H1 (cell line): ENCODE measurements around the gene TPST2. TPM values are rescaled to one million over a fixed set of nuclear protein-coding genes. Genes with fewer than 3 reads are reported as not detected.

ENCODE experiments used
- CTCF ChIA-PET: fragments of 300-600 bp; sonication (Branson Sonifier 250); formaldehyde crosslinking; loops from one replicate; lab custom pipeline; 2021; ENCODE audit not compliant: partially characterized antibody; lab: Charles Lee
- POLR2A ChIA-PET: fragments of 300-600 bp; sonication (Branson Sonifier 250); formaldehyde crosslinking; loops from one replicate; lab custom pipeline; 2021; ENCODE audit warnings: inconsistent platforms; ENCODE audit not compliant: partially characterized antibody; lab: Charles Lee
- DNase-seq, 2 experiments: peaks; one replicate each; pipeline versions ENCODE4 v3.0.0 to v3.0.0-alpha.2; 2010 to 2022; ENCODE audit warnings: low spot score in 2 of 2, low read depth in 1 of 2, mixed read lengths in 1 of 2
- FAIRE-seq: peaks from 2 replicates; lab custom pipeline; 2011; peaks lifted over from hg19 to GRCh38; lab: Jason Lieb, UNC
- H2AFZ ChIP-seq: 2 replicates; pipeline ENCODE4 v1.8.1; 2012; ENCODE audit warnings: low read length, inconsistent platforms
- H2AK5ac ChIP-seq: 2 replicates; pipeline ENCODE4 v1.6.1; 2013; ENCODE audit warnings: low read depth, low read length
- H2BK120ac ChIP-seq: replicated peaks from 2 replicates; pipeline ENCODE3; 2013; ENCODE audit warnings: low read depth, low read length, inconsistent platforms
- H2BK12ac ChIP-seq: 2 replicates; pipeline ENCODE4 v1.6.1; 2013; ENCODE audit warnings: low read depth, low read length
- H2BK15ac ChIP-seq: 2 replicates; pipeline ENCODE4 v1.6.1; 2013; ENCODE audit warnings: low read length
- H2BK20ac ChIP-seq: 2 replicates; pipeline ENCODE4 v1.6.1; 2013; ENCODE audit warnings: low read length
- H2BK5ac ChIP-seq: 2 replicates; pipeline ENCODE4 v1.6.1; 2013; ENCODE audit warnings: low read depth, low read length
- H3K14ac ChIP-seq: 2 replicates; pipeline ENCODE4 v1.6.1; 2013; ENCODE audit warnings: inconsistent platforms; ENCODE audit not compliant: insufficient read length
- H3K18ac ChIP-seq: 2 replicates; pipeline ENCODE4 v1.6.1; 2013; ENCODE audit warnings: low read length; ENCODE audit errors: extremely low read depth
- H3K23ac ChIP-seq: 2 replicates; pipeline ENCODE4 v1.6.1; 2013; ENCODE audit warnings: inconsistent platforms; ENCODE audit not compliant: insufficient read length
- H3K23me2 ChIP-seq: 2 replicates; pipeline ENCODE4 v1.6.1; 2013; ENCODE audit warnings: low read depth, low read length
- H3K27ac ChIP-seq: 2 replicates; pipeline ENCODE4 v1.6.1; 2011; ENCODE audit warnings: low read depth, low read length, inconsistent platforms
- H3K27me3 ChIP-seq, 4 experiments: replicated peaks in 1 of 4; 1 replicate in 1 of 4; 2 replicates in 3 of 4; pipeline versions ENCODE4 v1.6.1 to v1.8.1; 2011 to 2013; ENCODE audit warnings: low read length in 3 of 4, mild to moderate bottlenecking in 3 of 4, inconsistent platforms in 2 of 4, mixed read lengths in 2 of 4, moderate library complexity in 1 of 4; ENCODE audit not compliant: control insufficient read depth in 3 of 4, insufficient read depth in 3 of 4; ENCODE audit errors: extremely low read depth in 1 of 4
- H3K36me3 ChIP-seq, 4 experiments: 2 replicates each; pipeline versions ENCODE4 v1.6.1 to v1.8.1; 2011 to 2013; ENCODE audit warnings: mild to moderate bottlenecking in 4 of 4, low read length in 3 of 4, moderate library complexity in 2 of 4, control low read depth in 1 of 4, inconsistent platforms in 1 of 4; ENCODE audit not compliant: insufficient read depth in 4 of 4, control insufficient read depth in 2 of 4
- H3K4ac ChIP-seq: replicated peaks from 2 replicates; pipeline ENCODE3; 2013; ENCODE audit warnings: low read length, low read depth, mixed read lengths, inconsistent platforms; ENCODE audit not compliant: insufficient read length
- H3K4me1 ChIP-seq, 4 experiments: replicated peaks in 1 of 4; 1 replicate in 1 of 4; 2 replicates in 3 of 4; pipeline versions ENCODE4 v1.6.1 to v1.8.1; 2011 to 2013; ENCODE audit warnings: low read length in 3 of 4, inconsistent platforms in 2 of 4, mixed read lengths in 1 of 4; ENCODE audit not compliant: insufficient read depth in 4 of 4, control insufficient read depth in 3 of 4
- H3K4me2 ChIP-seq, 2 experiments: 2 replicates each; pipeline versions ENCODE4 v1.6.1 to v1.8.1; 2011 to 2013; ENCODE audit warnings: low read depth in 2 of 2, low read length in 2 of 2, control low read depth in 1 of 2, inconsistent platforms in 1 of 2, mild to moderate bottlenecking in 1 of 2; ENCODE audit not compliant: insufficient read depth in 1 of 2
- H3K4me3 ChIP-seq, 4 experiments: fragments of 200-600, 300-600 bp in 1 of 4; sonication (generic), shearing (Covaris generic), sonication (Bioruptor Twin) in 1 of 4; 2 replicates each; pipeline versions ENCODE4 v1.5.1 to v1.8.1; 2011 to 2016; ENCODE audit warnings: low read length in 4 of 4, low read depth in 3 of 4, control low read depth in 2 of 4, inconsistent platforms in 2 of 4, mild to moderate bottlenecking in 2 of 4, mixed read lengths in 1 of 4, moderate library complexity in 1 of 4; ENCODE audit not compliant: insufficient read depth in 2 of 4; ENCODE audit errors: extremely low read depth in 1 of 4
- H3K56ac ChIP-seq: replicated peaks from 2 replicates; pipeline ENCODE3; 2013; ENCODE audit warnings: low read depth, mild to moderate bottlenecking, mixed read lengths, low read length, inconsistent platforms; ENCODE audit not compliant: insufficient read length
- H3K79me1 ChIP-seq: 2 replicates; pipeline ENCODE4 v1.6.1; 2013; ENCODE audit warnings: low read depth, low read length, control low read depth
- H3K79me2 ChIP-seq, 2 experiments: 2 replicates each; pipeline versions ENCODE4 v1.6.1 to v1.8.1; 2012 to 2013; ENCODE audit warnings: low read length in 2 of 2, mild to moderate bottlenecking in 2 of 2, inconsistent platforms in 1 of 2; ENCODE audit not compliant: insufficient read depth in 2 of 2, control insufficient read depth in 1 of 2
- H3K9ac ChIP-seq, 4 experiments: replicated peaks in 1 of 4; 1 replicate in 1 of 4; 2 replicates in 3 of 4; pipeline versions ENCODE4 v1.6.1 to v1.8.1; 2011 to 2013; ENCODE audit warnings: low read depth in 3 of 4, low read length in 3 of 4, control low read depth in 2 of 4, mild to moderate bottlenecking in 2 of 4, moderate library complexity in 2 of 4, inconsistent platforms in 1 of 4; ENCODE audit errors: extremely low read depth in 1 of 4
- H3K9me3 ChIP-seq, 2 experiments: 2 replicates each; pipeline versions ENCODE4 v1.6.1 to v1.8.1; 2012 to 2013; ENCODE audit warnings: mild to moderate bottlenecking in 2 of 2, moderate library complexity in 2 of 2, control low read depth in 1 of 2, inconsistent platforms in 1 of 2, low read depth in 1 of 2, low read length in 1 of 2, mixed read lengths in 1 of 2; ENCODE audit not compliant: insufficient read depth in 2 of 2
- H4K20me1 ChIP-seq, 2 experiments: replicated peaks in 1 of 2; 2 replicates each; pipeline versions ENCODE3 to v1.8.1; 2011 to 2013; ENCODE audit warnings: inconsistent platforms in 2 of 2, low read length in 2 of 2, mild to moderate bottlenecking in 1 of 2; ENCODE audit not compliant: insufficient read depth in 2 of 2, control insufficient read depth in 1 of 2
- H4K5ac ChIP-seq: 2 replicates; pipeline ENCODE4 v1.6.1; 2013; ENCODE audit warnings: low read length, low read depth, mixed read lengths, inconsistent platforms; ENCODE audit not compliant: insufficient read length
- H4K8ac ChIP-seq: 2 replicates; pipeline ENCODE4 v1.8.0; 2013; ENCODE audit warnings: mild to moderate bottlenecking, moderate library complexity, low read length, inconsistent platforms; ENCODE audit not compliant: insufficient read depth; ENCODE audit errors: extremely low read depth
- H4K91ac ChIP-seq: replicated peaks from 2 replicates; pipeline ENCODE3; 2013; ENCODE audit warnings: low read length, mixed read lengths, inconsistent platforms; ENCODE audit not compliant: insufficient read length
- ASH2L ChIP-seq: fragments of 200-600, 300-600 bp; sonication (generic); IDR thresholded peaks from one replicate; pipeline ENCODE4 v1.7.1; 2017; ENCODE audit warnings: low read length
- ATF3 ChIP-seq: IDR thresholded peaks from 2 replicates; pipeline ENCODE4 v1.6.1; 2011; ENCODE audit warnings: low read depth, mild to moderate bottlenecking, low read length; ENCODE audit not compliant: insufficient read depth
- CEBPB ChIP-seq: IDR thresholded peaks from 2 replicates; pipeline ENCODE4 v1.6.1; 2012; ENCODE audit warnings: low read depth, low read length
- POU5F1 ChIP-seq: IDR thresholded peaks from 2 replicates; pipeline ENCODE4 v1.6.1; 2011; ENCODE audit warnings: low read depth, mild to moderate bottlenecking, low read length, moderate library complexity
- SP2 ChIP-seq: IDR thresholded peaks from 2 replicates; pipeline ENCODE4 v1.6.1; 2012; ENCODE audit warnings: mild to moderate bottlenecking, low read length, inconsistent platforms
- TEAD4 ChIP-seq: IDR thresholded peaks from 2 replicates; pipeline ENCODE4 v1.6.1; 2012; ENCODE audit warnings: low read depth, low read length, inconsistent platforms, mixed read lengths
- WGBS, 2 experiments: shearing (Covaris generic) in 1 of 2; methylation state at CpG; one replicate each; pipeline versions ENCODE4 v1.1.6 to v1.1.7; 2013 to 2015; ENCODE audit warnings: low lambda C conversion rate in 2 of 2, mixed read lengths in 2 of 2, inconsistent platforms in 1 of 2, low coverage in 1 of 2, missing lambda C conversion rate in 1 of 2; ENCODE audit not compliant: insufficient replicate concordance in 2 of 2, insufficient coverage in 1 of 2, insufficient read length in 1 of 2; ENCODE audit errors: extremely low coverage in 1 of 2, missing lambda C conversion rate in 1 of 2; 5-methylcytosine and 5-hydroxymethylcytosine counted together
- polyA plus RNA-seq, 7 experiments: library from polyadenylated mRNA; depleted of rRNA in 3 of 7; stranded (reverse) in 5 of 7; unstranded in 2 of 7; fragments of >200 nt in 5 of 7; fragments of 200-250 nt in 2 of 7; gene quantifications; 1 replicate in 5 of 7; 2 replicates in 1 of 7; 4 replicates in 1 of 7; pipeline versions ENCODE4 v1.2.1 to v1.2.3, GENCODE V29; 2011 to 2013; ENCODE audit warnings: missing spikeins in 2 of 7, mixed read lengths in 2 of 7
- total RNA-seq: library from RNA; stranded (reverse); fragmentation: NEBNext Ultra II Directional; extraction: Animal tissue kit (Norgen Biotek cat#: 25700); gene quantifications from 2 replicates; pipeline ENCODE4 v1.2.1, GENCODE V29; 2021

TPST2 gene
- total and polyA plus RNA-seq, 2 of the 8 experiments (the other 6 are each of a cell fraction or from before 2014, with no cell fraction given), result 58.8 to 143 TPM

- Histone ChIP-seq H2BK120ac (no peak overlapping the region), H3K14ac (no peak overlapping the region), H3K56ac (no peak overlapping the region), H3K79me2 (no peaks in the 10 kb centered on the region), H3K23ac (no peak overlapping the region), H2BK20ac (no peak overlapping the region), H3K9ac (no peak overlapping the region), H3K23me2 (no peaks in the 10 kb centered on the region), H2AFZ (no peak overlapping the region), H3K4ac (no peak overlapping the region), H4K20me1 (no peaks in the 10 kb centered on the region), H3K9me3 (no peaks in the 10 kb centered on the region), H2AK5ac (no peak overlapping the region), H3K4me1 (no peaks in the 10 kb centered on the region; a peak in 1 of 7 replicates), H3K18ac (no peak overlapping the region), H4K91ac (no peak overlapping the region), H4K5ac (no peak overlapping the region), H3K79me1 (no peaks in the 10 kb centered on the region), H3K27me3 (peaks cover 0 to 1% (median 0%) of the 10 kb centered on the region in 4 experiments; a peak in 1 of 7 replicates), H2BK15ac (no peak overlapping the region), H4K8ac (no peak overlapping the region), H2BK5ac (no peak overlapping the region), H3K36me3 (no peaks in the 10 kb centered on the region), H3K4me2 (no peak overlapping the region), H2BK12ac (peak overlapping the region; percentile 85; the same call in 1 of the 2 replicates), H3K4me3 (no peak overlapping the region), H3K27ac (no peak overlapping the region)
- DNase-seq (no peak), FAIRE-seq (no peak)
- 90% methylated on average over 12 of the region's 12 CpGs; no CpG with 5 or more reads in 1 of the 2 experiments for WGBS, 2 experiments
- ChIA-PET POLR2A (interaction anchor here (0.5 to 1.4 kb wide), 3 partner anchors 9 to 18 kb away, joined by 3 read pairs; no protein-coding TSS in a partner anchor), CTCF (interaction anchor here (1.2 kb wide), 1 partner anchor 9 kb away, joined by 3 read pairs; no protein-coding TSS in a partner anchor)
- TF ChIP-seq SP2 (no peak), TEAD4 (no peak), POU5F1 (no peak), CEBPB (no peak), ASH2L (no peak), ATF3 (no peak)
These were observed 11.8 kb upstream of the TPST2 start for GRCh38 chr22:26601726-26602125.
